Stomach (tissue), 19 donors: ENCODE data around the gene DVL3. TPM values are rescaled to one million over a fixed set of nuclear protein-coding genes. Genes with fewer than 3 reads are reported as not detected.

Source experiments
- DNase-seq, 2 donors: peaks; one replicate each; pipeline versions ENCODE4 v3.0.0 to v3.0.0-alpha.2; 2013 to 2019
- H3K27ac ChIP-seq, 5 donors: fragments of 200-600 bp in 4 of 5; sonication (generic) in 4 of 5; one replicate each; pipeline ENCODE4 v1.5.1; 2013 to 2019; ENCODE audit warnings: mild to moderate bottlenecking in 1 of 5, moderate library complexity in 1 of 5
- H3K27me3 ChIP-seq, 3 donors: fragments of 200-600 bp; sonication (generic); one replicate each; pipeline ENCODE4 v1.5.1; 2017 to 2019; ENCODE audit warnings: mixed run types in 1 of 3
- H3K36me3 ChIP-seq, 4 donors: fragments of 200-600 bp; sonication (generic); 1 replicate in 3 of 4; 2 replicates in 1 of 4; pipeline ENCODE4 v1.5.1; 2016 to 2019
- H3K4me1 ChIP-seq, 4 donors: fragments of 200-600 bp; sonication (generic); one replicate each; pipeline ENCODE4 v1.5.1; 2016 to 2019
- H3K4me3 ChIP-seq, 4 donors: fragments of 200-600 bp; sonication (generic) in 3 of 4; one replicate each; pipeline ENCODE4 v1.5.1; 2016 to 2019; ENCODE audit warnings: mild to moderate bottlenecking in 1 of 4
- H3K9me3 ChIP-seq, 4 donors: fragments of 200-600 bp; sonication (generic); one replicate each; pipeline ENCODE4 v1.5.1; 2016 to 2019
- EP300 ChIP-seq: sonication (generic); formaldehyde crosslinking; IDR thresholded peaks from one replicate; pipeline ENCODE4 v1.6.1; 2017; ENCODE audit warnings: antibody characterized with exemption
- POLR2A ChIP-seq, 4 donors: fragments of 450-650 bp; IDR thresholded peaks; one replicate each; pipeline ENCODE4 v1.6.1; 2016; ENCODE audit warnings: antibody characterized with exemption in 4 of 4, control low read depth in 2 of 4, mild to moderate bottlenecking in 1 of 4, moderate library complexity in 1 of 4
- POLR2AphosphoS5 ChIP-seq, 3 donors: sonication (generic); formaldehyde crosslinking; IDR thresholded peaks; one replicate each; pipeline ENCODE4 v1.6.1; 2016; ENCODE audit warnings: antibody characterized with exemption in 3 of 3
- WGBS, 5 donors: extraction: QIAGEN DNeasy Blood & Tissue Kit in 3 of 5; methylation state at CpG; one replicate each; pipeline versions ENCODE4 v1.1.5 to v1.1.7; 2013 to 2018; 5-methylcytosine and 5-hydroxymethylcytosine counted together
- intact Hi-C: fragments of 100-400 bp; cut with DNase I; formaldehyde crosslinking; loops from one replicate; pipeline ENCODE4 v1.15.1; 2023; ENCODE audit warnings: low total_unique reads
- long read RNA-seq, 10 donors: transcript quantifications; one replicate each; lab custom pipeline, GENCODE V29; 2026
- polyA plus RNA-seq, 3 donors: library from polyadenylated mRNA; stranded (reverse); fragments of 200-250 nt; gene quantifications; one replicate each; pipeline ENCODE4 v1.2.3, GENCODE V29; 2013
- total RNA-seq, 5 donors: library from RNA; depleted of rRNA; stranded (reverse); fragments of >200 nt; gene quantifications; one replicate each; pipeline versions ENCODE4 v1.1.0 to v1.2.3, GENCODE V29; 2014 to 2016
- TF ChIP-seq, protein P1 (sequence below), 7 experiments: fragments of 450-650 bp in 4 of 7; fragments of 200-600 bp in 3 of 7; sonication (generic) in 3 of 7; IDR thresholded peaks; one replicate each; pipeline ENCODE4 v1.5.1; 2016 to 2019; ENCODE audit warnings: antibody characterized with exemption in 7 of 7, control low read depth in 2 of 7, mild to moderate bottlenecking in 1 of 7
- donor health status: healthy with polysubstance abuse.
- donor health status: Bipolar disorder and iron deficiency.
- donor health status: healthy.

Gene DVL3
- total RNA-seq: 100 to 1,000 TPM in 1 of 5 donors, 10 to 100 TPM in 4; 27.9 to 107 (median 55.4) TPM
- 10 to 100 TPM; 21.2 to 26.4 (median 25.8) TPM for polyA plus RNA-seq
- long read RNA-seq, donor 1, full-length matches to known transcripts: 3 of 9 reads
- long read RNA-seq, donor 1, partial matches to known transcripts: 6 of 9 reads
- long read RNA-seq, donor 1, other reads (novel, unspliced or antisense): 0 of 9 reads
- long read RNA-seq, donor 2, full-length matches to known transcripts: 6 of 12 reads
- long read RNA-seq, donor 2, partial matches to known transcripts: 6 of 12 reads
- long read RNA-seq, donor 2, other reads (novel, unspliced or antisense): 0 of 12 reads
- long read RNA-seq, donor 3, full-length matches to known transcripts: 4 of 4 reads
- long read RNA-seq, donor 3, partial matches to known transcripts: 0 of 4 reads
- long read RNA-seq, donor 3, other reads (novel, unspliced or antisense): 0 of 4 reads
- long read RNA-seq, donor 4: 0 reads
- long read RNA-seq, donor 5, full-length matches to known transcripts: 11 of 37 reads
- long read RNA-seq, donor 5, partial matches to known transcripts: 26 of 37 reads
- long read RNA-seq, donor 5, other reads (novel, unspliced or antisense): 0 of 37 reads
- long read RNA-seq, donor 6: 0 reads
- long read RNA-seq, donor 7, full-length matches to known transcripts: 3 of 18 reads
- long read RNA-seq, donor 7, partial matches to known transcripts: 15 of 18 reads
- long read RNA-seq, donor 7, other reads (novel, unspliced or antisense): 0 of 18 reads
- long read RNA-seq, donor 8, full-length matches to known transcripts: 4 of 4 reads
- long read RNA-seq, donor 8, partial matches to known transcripts: 0 of 4 reads
- long read RNA-seq, donor 8, other reads (novel, unspliced or antisense): 0 of 4 reads
- long read RNA-seq, donor 9, full-length matches to known transcripts: 3 of 10 reads
- long read RNA-seq, donor 9, partial matches to known transcripts: 7 of 10 reads
- long read RNA-seq, donor 9, other reads (novel, unspliced or antisense): 0 of 10 reads
- long read RNA-seq, donor 10, full-length matches to known transcripts: 1 of 1 reads
- long read RNA-seq, donor 10, partial matches to known transcripts: 0 of 1 reads
- long read RNA-seq, donor 10, other reads (novel, unspliced or antisense): 0 of 1 reads

DNA sequence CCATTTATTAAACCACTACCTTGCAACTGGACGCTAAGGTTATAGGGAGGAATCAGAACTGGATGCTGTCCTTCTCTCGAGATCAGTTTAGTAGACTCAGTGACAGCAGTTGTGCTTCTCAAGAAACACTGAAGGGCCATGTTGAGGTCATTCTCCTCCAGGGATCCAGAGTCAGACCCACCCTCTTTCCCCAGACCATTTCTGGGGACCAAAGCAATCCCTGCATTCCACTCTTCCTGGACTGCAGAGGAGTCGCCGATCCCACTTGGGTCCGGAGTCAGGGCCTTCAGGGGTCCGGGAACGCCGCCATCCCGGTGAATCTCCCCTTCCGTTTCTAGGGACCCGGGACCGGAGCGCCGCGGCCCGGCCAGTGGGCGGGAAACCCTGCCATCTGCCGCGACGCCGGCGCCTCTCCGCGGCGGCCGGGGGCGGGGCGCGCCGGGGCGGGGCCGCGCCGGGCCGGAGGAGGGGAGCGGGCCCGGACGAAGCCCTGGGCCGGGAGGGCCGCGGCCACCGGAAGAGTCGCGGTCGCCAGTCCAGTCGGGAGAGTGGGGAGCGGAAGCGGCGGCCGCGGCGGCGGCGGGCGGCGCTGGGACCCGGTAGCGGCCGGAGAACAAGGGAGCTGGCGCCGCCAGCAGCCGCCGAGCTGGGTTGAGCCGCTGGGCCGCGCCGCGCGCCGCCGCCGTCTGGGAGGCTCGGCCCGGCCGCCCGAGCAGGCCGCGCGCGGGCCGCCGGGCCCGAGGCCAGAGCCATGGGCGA lies at the start of gene DVL3:
Gene DVL3, plus strand, starts transcription at position 493 of the 759 bp plus-strand sequence. Its CDS starts 259 bp downstream, at position 752.
- no peak for TF ChIP-seq POLR2A (IDR thresholded peaks at IDR 0.05)
- TF ChIP-seq EP300: no peak
- TF ChIP-seq, protein P1, sequence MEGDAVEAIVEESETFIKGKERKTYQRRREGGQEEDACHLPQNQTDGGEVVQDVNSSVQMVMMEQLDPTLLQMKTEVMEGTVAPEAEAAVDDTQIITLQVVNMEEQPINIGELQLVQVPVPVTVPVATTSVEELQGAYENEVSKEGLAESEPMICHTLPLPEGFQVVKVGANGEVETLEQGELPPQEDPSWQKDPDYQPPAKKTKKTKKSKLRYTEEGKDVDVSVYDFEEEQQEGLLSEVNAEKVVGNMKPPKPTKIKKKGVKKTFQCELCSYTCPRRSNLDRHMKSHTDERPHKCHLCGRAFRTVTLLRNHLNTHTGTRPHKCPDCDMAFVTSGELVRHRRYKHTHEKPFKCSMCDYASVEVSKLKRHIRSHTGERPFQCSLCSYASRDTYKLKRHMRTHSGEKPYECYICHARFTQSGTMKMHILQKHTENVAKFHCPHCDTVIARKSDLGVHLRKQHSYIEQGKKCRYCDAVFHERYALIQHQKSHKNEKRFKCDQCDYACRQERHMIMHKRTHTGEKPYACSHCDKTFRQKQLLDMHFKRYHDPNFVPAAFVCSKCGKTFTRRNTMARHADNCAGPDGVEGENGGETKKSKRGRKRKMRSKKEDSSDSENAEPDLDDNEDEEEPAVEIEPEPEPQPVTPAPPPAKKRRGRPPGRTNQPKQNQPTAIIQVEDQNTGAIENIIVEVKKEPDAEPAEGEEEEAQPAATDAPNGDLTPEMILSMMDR (IDR thresholded peaks at IDR 0.05): no peak
- TF ChIP-seq POLR2AphosphoS5 (IDR thresholded peaks at IDR 0.05): peak in 2 of 3 donors; percentile 35 to 64
- Histone ChIP-seq H3K27ac (peak within 1 kb of the TSS; percentile 78 to 95 (median 91)), H3K36me3 (no peaks in the 10 kb centered on the region), H3K4me1 (peaks cover 34 to 63% (median 50%) of the 10 kb centered on the region in 4 donors), H3K4me3 (peak within 1 kb of the TSS; percentile 61 to 95 (median 78)), H3K27me3 (no peaks in the 10 kb centered on the region), H3K9me3 (no peaks in the 10 kb centered on the region)
- 1 to 4% (median 2%) methylated on average over 23 to 84 of the region's 84 CpGs for WGBS, 5 donors
- DNase-seq: peak; percentile 75 to 90
- intact Hi-C loops: no loop called here

DNA sequence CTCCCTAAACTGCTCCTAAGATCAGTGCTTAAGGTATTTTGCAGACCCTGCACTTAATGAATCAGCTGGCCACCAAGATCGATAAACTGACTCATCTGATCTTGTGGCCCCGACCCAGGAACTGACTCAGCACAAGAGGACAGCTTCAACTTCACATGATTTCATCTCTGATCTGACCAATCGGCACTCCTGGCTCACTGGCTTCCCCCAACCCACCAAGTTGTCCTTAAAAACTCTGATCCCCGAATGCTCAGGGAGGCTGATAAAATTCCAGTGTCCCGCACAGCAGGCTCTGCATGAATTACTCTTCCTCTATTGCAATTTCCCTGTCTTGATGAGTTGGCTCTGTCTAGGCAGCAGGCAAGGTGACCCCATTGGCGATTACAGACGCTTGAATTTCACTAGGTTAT lies 44.9 kb upstream of the DVL3 start:
- Histone ChIP-seq H3K36me3 (no peaks in the 10 kb centered on the region), H3K27ac (no peak overlapping the region), H3K4me3 (no peak overlapping the region), H3K27me3 (peaks cover 0 to 10% (median 0%) of the 10 kb centered on the region in 3 donors), H3K9me3 (no peaks in the 10 kb centered on the region), H3K4me1 (no peaks in the 10 kb centered on the region)
- WGBS, 5 donors: 56 to 66% (median 60%) methylated on average over 7 of the region's 7 CpGs
- no peak for DNase-seq
- TF ChIP-seq POLR2AphosphoS5 (IDR thresholded peaks at IDR 0.05) (no peak), EP300 (no peak), POLR2A (IDR thresholded peaks at IDR 0.05) (no peak)
- TF ChIP-seq, protein P1 (IDR thresholded peaks at IDR 0.05): no peak
- intact Hi-C loops: no loop called here

DNA sequence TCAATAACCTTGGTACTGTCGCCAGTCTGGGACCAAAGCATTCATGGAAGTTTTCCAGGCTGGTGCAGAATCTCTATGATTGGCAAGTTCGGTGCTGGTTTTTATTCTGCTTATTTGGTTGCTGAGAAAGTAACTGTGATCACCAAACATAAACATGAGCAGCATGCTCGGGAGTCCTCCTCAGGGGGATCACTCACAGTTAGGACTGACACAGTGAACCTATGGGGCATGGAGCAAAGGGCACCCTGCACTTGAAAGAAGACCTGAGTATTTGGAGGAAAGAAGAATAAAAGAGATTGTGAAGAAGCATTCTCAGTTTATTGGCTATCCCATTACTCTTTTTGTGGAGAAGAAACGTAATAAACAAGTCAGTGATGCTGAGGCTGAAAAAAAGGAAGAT lies 39.2 kb upstream of the DVL3 start:
- 83 to 93% (median 89%) methylated on average over 4 of the region's 4 CpGs for WGBS, 5 donors
- no peaks in the 10 kb centered on the region for H3K4me1 ChIP-seq
- H3K27me3 ChIP-seq: peaks cover 0 to 10% (median 0%) of the 10 kb centered on the region in 3 donors
- no peak overlapping the region for H3K4me3 ChIP-seq
- intact Hi-C loops: no loop called here
- DNase-seq: no peak
- H3K27ac ChIP-seq: no peak overlapping the region
- TF ChIP-seq, protein P1 (IDR thresholded peaks at IDR 0.05): no peak
- TF ChIP-seq POLR2AphosphoS5 (IDR thresholded peaks at IDR 0.05): no peak
- no peak for TF ChIP-seq POLR2A (IDR thresholded peaks at IDR 0.05)
- no peak for TF ChIP-seq EP300
- H3K36me3 ChIP-seq: no peaks in the 10 kb centered on the region
- H3K9me3 ChIP-seq: no peaks in the 10 kb centered on the region
